HG03432 (cell line): Measurements from ENCODE around the gene GMCL2.

Experiments used
- ATAC-seq: cut with Tn5 transposase; IDR thresholded peaks from one replicate; pipeline ENCODE4 v1.9.1; 2021; ENCODE audit warnings: mild to moderate bottlenecking, moderate library complexity; ENCODE audit not compliant: unreplicated experiment

GMCL2 gene

GRCh38 chr5:178145965-178146820, 41.0 kb downstream of the GMCL2 start:
- peak; percentile 67 for ATAC-seq

GRCh38 chr5:178143901-178144300, 43.3 kb downstream of the GMCL2 start:
- no peak for ATAC-seq

DNA sequence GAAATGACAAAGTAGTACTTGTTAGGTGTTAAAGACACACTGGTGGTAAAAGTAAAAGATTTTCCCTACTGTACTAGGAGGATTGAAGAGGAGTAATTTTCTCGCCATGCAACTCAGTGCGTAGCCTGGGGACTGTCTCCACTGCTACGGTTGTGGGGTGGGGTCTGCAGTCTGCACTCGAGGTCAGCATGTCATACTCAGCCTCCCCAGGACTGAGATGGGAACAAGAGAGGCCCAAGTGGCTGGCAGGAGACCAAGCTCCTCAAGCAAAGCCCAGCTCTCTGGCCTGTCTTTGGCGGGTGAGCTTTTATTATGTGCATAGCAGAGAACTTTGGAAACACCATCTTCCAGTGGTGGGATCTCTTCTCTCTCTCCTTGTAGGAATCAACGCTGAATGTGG, 43.9 kb downstream of the GMCL2 start:
- ATAC-seq, result no peak

- ATAC-seq, result no peak
Observed at GRCh38 chr5:178142642-178143041, 44.5 kb downstream of the GMCL2 start.

DNA sequence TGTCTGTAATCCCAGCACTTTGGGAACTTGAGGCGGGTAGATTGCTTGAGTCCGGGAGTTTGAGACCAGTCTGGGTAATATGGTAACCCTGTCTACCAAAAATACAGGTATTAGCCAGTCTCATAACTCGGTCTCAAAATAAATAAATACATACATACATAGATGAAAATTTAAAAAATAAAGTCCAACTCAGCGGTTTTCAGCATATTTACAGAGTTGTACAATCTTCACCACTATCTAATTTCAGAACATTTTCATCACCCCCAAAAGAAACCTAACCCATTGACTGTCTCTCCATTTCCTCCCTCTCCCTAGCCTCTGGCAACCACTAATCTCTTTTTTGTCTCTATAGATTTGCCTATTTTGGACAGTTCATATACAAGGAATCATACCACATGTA, 45.6 kb downstream of the GMCL2 start:
- ATAC-seq, result no peak

GRCh38 chr5:178137991-178138390, 49.2 kb downstream of the GMCL2 start:
- ATAC-seq, result no peak

DNA sequence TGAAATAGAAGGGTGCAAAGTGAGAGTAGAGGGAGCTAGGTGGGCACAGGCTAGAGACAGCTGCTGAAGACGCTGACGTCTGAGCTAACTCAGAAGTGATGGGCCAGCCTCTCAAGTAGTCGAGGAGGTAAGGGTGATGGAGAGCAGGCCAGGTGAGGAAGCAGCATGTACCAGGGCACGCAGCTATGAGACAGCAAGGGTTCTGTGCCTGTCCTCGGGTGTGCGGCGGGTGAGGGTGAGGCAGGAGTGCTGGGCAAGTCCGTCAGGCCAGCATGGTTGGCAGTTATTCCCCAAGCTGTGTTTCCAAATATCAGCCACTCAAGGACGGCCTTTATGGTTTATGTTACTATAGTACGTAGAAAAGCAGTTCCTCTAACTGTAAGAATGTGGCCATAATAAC, 50.2 kb downstream of the GMCL2 start:
- ATAC-seq, result no peak
